ENCODE data around the gene CPAMD8. TPM values are rescaled to one million over a fixed set of nuclear protein-coding genes. Genes with fewer than 3 reads are reported as not detected.
"Not testable (repeated sequence)": the region's sequence is repeated elsewhere in the genome, so short reads cannot be mapped to it uniquely, and the experiment has no call there.

Gene CPAMD8
- total RNA-seq, 1 experiment from 2014 or later = 0.20 TPM

DNA sequence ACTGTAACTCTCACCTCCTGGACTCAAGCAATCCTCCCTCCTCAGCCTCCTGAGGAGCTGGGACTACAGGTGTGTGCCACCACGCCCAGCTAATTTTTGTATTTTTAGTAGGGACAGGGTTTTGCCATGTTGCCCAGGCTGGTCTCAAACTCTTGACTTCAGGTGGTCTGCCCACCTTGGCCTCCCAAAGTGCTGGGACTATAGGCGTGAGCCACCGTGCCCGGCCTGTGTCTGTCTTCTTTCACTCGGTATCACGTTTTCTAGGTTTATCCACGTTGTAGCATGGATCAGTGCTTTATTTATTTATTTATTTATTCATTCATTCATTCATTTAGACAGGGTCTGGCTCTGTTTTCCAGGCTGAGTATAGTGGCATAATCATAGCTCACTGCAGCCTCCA is 83.5 kb downstream of the CPAMD8 start:
- POLR2A ChIA-PET; H3K27ac ChIP-seq (ENCODE audit: low read depth, low read length); H3K9me2 ChIP-seq (ENCODE audit: insufficient read depth); CTCF ChIA-PET; H3K79me2 ChIP-seq (ENCODE audit: insufficient read depth, low read length); intact Hi-C loops (cut with micrococcal nuclease); H3K4me2 ChIP-seq (ENCODE audit: low read length); ATAC-seq; H3K4me3 ChIP-seq (replicated peaks in 1 of 2; ENCODE audit: low read depth in 1 of 2, low read length in 2 of 2); H3K9me3 ChIP-seq (ENCODE audit: control insufficient read depth in 1 of 2, insufficient read depth in 1 of 2, low read depth in 1 of 2, low read length in 2 of 2); H2AFZ ChIP-seq (ENCODE audit: low read depth, low read length, poor library complexity, severe bottlenecking); H3K9ac ChIP-seq (ENCODE audit: low read length); H4K20me1 ChIP-seq (ENCODE audit: insufficient read depth); H3K27me3 ChIP-seq (ENCODE audit: insufficient read depth, low read length); H3K36me3 ChIP-seq (ENCODE audit: control insufficient read depth in 1 of 2, insufficient read depth in 2 of 2, low read length in 2 of 2); H3K4me1 ChIP-seq (ENCODE audit: control insufficient read depth in 1 of 2, insufficient read depth in 2 of 2, low read length in 2 of 2); DNase-seq (ENCODE audit: low read depth, low spot score); BruUV-seq (replicated peaks); RAD21 ChIA-PET (ENCODE audit: low non-redundant PET in 1 of 2, low total read pairs in 2 of 2, uncharacterized antibody in 2 of 2, unreplicated experiment in 2 of 2): not testable (repeated sequence)

DNA sequence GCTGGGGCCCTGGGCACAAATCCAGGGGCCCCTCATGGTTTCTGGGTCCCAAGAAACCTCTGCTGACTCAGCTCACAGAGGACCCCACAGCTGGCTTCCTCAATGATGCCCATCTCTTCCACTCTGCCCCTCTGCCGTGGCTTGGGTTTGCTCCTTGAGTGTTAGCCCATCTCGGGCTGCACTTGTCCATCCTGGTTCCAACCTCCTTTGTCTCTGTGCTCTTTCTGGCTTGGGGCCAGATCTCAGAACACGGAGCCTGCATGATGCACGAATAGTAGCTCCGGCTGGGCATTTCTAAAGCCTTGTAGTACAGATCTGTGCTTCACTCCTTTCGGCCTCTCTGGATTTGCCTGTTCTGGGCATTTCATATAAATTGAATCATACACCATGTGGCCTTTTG is 84.0 kb downstream of the CPAMD8 start:
- Histone ChIP-seq H4K20me1 (ENCODE audit: insufficient read depth) (no peaks in the 10 kb centered on the region), H3K4me2 (ENCODE audit: low read length) (no peak overlapping the region), H3K36me3 (ENCODE audit: control insufficient read depth in 1 of 2, insufficient read depth in 2 of 2, low read length in 2 of 2) (no peaks in the 10 kb centered on the region), H3K9ac (ENCODE audit: low read length) (no peak overlapping the region), H3K27me3 (ENCODE audit: insufficient read depth, low read length) (no peaks in the 10 kb centered on the region), H3K79me2 (ENCODE audit: insufficient read depth, low read length) (no peaks in the 10 kb centered on the region), H3K9me2 (ENCODE audit: insufficient read depth) (no peaks in the 10 kb centered on the region), H2AFZ (ENCODE audit: low read depth, low read length, poor library complexity, severe bottlenecking) (no peak overlapping the region), H3K27ac (ENCODE audit: low read depth, low read length) (no peak overlapping the region), H3K4me3 (replicated peaks in 1 of 2; ENCODE audit: low read depth in 1 of 2, low read length in 2 of 2) (no peak overlapping the region), H3K9me3 (ENCODE audit: control insufficient read depth in 1 of 2, insufficient read depth in 1 of 2, low read depth in 1 of 2, low read length in 2 of 2) (no peaks in the 10 kb centered on the region), H3K4me1 (ENCODE audit: control insufficient read depth in 1 of 2, insufficient read depth in 2 of 2, low read length in 2 of 2) (peaks cover 0 to 4% of the 10 kb centered on the region in 2 experiments; a peak in 2 of 4 replicates)
- BruUV-seq (replicated peaks) = no TSS peak
- no peak for DNase-seq (ENCODE audit: low read depth, low spot score)
- ChIA-PET POLR2A (no interaction called here), RAD21 (ENCODE audit: low non-redundant PET in 1 of 2, low total read pairs in 2 of 2, uncharacterized antibody in 2 of 2, unreplicated experiment in 2 of 2) (no interaction called here), CTCF (no interaction called here)
- no peak for ATAC-seq
- intact Hi-C loops (cut with micrococcal nuclease) = no loop called here
- TF ChIP-seq RAD21 (IDR thresholded peaks at IDR 0.05; ENCODE audit: low read depth) = no peak
- no peak for TF ChIP-seq JUND (IDR thresholded peaks at IDR 0.05)
- TF ChIP-seq, protein P1, sequence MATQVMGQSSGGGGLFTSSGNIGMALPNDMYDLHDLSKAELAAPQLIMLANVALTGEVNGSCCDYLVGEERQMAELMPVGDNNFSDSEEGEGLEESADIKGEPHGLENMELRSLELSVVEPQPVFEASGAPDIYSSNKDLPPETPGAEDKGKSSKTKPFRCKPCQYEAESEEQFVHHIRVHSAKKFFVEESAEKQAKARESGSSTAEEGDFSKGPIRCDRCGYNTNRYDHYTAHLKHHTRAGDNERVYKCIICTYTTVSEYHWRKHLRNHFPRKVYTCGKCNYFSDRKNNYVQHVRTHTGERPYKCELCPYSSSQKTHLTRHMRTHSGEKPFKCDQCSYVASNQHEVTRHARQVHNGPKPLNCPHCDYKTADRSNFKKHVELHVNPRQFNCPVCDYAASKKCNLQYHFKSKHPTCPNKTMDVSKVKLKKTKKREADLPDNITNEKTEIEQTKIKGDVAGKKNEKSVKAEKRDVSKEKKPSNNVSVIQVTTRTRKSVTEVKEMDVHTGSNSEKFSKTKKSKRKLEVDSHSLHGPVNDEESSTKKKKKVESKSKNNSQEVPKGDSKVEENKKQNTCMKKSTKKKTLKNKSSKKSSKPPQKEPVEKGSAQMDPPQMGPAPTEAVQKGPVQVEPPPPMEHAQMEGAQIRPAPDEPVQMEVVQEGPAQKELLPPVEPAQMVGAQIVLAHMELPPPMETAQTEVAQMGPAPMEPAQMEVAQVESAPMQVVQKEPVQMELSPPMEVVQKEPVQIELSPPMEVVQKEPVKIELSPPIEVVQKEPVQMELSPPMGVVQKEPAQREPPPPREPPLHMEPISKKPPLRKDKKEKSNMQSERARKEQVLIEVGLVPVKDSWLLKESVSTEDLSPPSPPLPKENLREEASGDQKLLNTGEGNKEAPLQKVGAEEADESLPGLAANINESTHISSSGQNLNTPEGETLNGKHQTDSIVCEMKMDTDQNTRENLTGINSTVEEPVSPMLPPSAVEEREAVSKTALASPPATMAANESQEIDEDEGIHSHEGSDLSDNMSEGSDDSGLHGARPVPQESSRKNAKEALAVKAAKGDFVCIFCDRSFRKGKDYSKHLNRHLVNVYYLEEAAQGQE (IDR thresholded peaks at IDR 0.05; ENCODE audit: low read depth) = no peak
- TF ChIP-seq YY1 (IDR thresholded peaks at IDR 0.05; ENCODE audit: extremely low read depth, insufficient replicate concordance, low read depth, low read length) = no peak
- TF ChIP-seq EZH2 (IDR thresholded peaks at IDR 0.05) = no peak
- no peak for TF ChIP-seq SP1 (IDR thresholded peaks at IDR 0.05; ENCODE audit: low read depth)
- TF ChIP-seq, protein P2, sequence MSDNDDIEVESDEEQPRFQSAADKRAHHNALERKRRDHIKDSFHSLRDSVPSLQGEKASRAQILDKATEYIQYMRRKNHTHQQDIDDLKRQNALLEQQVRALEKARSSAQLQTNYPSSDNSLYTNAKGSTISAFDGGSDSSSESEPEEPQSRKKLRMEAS (IDR thresholded peaks at IDR 0.05) = no peak
- TF ChIP-seq ELF1 (IDR thresholded peaks at IDR 0.05; ENCODE audit: borderline replicate concordance, low read depth) = no peak
- no peak for TF ChIP-seq SIN3A (IDR thresholded peaks at IDR 0.05; ENCODE audit: low read depth)
- TF ChIP-seq, protein P3, sequence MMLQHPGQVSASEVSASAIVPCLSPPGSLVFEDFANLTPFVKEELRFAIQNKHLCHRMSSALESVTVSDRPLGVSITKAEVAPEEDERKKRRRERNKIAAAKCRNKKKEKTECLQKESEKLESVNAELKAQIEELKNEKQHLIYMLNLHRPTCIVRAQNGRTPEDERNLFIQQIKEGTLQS (IDR thresholded peaks at IDR 0.05) = no peak
- TF ChIP-seq, protein P4, sequence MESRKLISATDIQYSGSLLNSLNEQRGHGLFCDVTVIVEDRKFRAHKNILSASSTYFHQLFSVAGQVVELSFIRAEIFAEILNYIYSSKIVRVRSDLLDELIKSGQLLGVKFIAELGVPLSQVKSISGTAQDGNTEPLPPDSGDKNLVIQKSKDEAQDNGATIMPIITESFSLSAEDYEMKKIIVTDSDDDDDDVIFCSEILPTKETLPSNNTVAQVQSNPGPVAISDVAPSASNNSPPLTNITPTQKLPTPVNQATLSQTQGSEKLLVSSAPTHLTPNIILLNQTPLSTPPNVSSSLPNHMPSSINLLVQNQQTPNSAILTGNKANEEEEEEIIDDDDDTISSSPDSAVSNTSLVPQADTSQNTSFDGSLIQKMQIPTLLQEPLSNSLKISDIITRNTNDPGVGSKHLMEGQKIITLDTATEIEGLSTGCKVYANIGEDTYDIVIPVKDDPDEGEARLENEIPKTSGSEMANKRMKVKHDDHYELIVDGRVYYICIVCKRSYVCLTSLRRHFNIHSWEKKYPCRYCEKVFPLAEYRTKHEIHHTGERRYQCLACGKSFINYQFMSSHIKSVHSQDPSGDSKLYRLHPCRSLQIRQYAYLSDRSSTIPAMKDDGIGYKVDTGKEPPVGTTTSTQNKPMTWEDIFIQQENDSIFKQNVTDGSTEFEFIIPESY (IDR thresholded peaks at IDR 0.05; ENCODE audit: extremely low read depth, insufficient replicate concordance, low read length) = no peak
- TF ChIP-seq EZH2phosphoT487 (IDR thresholded peaks at IDR 0.05; ENCODE audit: borderline replicate concordance) = no peak
- no peak for TF ChIP-seq CBX3 (IDR thresholded peaks at IDR 0.05; ENCODE audit: low read depth)
- no peak for TF ChIP-seq ZFX (IDR thresholded peaks at IDR 0.05)
- no peak for TF ChIP-seq FOSL1 (IDR thresholded peaks at IDR 0.05; ENCODE audit: low read depth)
- TF ChIP-seq ZNF274 (IDR thresholded peaks at IDR 0.05; ENCODE audit: low read depth, low read length) = no peak
- TF ChIP-seq SRF (IDR thresholded peaks at IDR 0.05; ENCODE audit: low read depth) = no peak
- TF ChIP-seq CEBPB (IDR thresholded peaks at IDR 0.05; ENCODE audit: low read depth) = no peak
